HT-29 (cell line): ENCODE data around the gene CELSR3. TPM values are rescaled to one million over a fixed set of nuclear protein-coding genes. Genes with fewer than 3 reads are reported as not detected.

Source experiments
- DNase-seq: peaks from one replicate; pipeline ENCODE4 v3.0.0-alpha.2; 2015; ENCODE audit warnings: low spot score
- total RNA-seq: library from RNA; depleted of rRNA; stranded (reverse); fragments of >200 nt; shearing (Covaris generic); gene quantifications from 2 replicates; pipeline ENCODE4 v1.2.3, GENCODE V29; 2014

Gene CELSR3
- total RNA-seq, 1 experiment from 2014 or later, result 12.5 TPM

DNA sequence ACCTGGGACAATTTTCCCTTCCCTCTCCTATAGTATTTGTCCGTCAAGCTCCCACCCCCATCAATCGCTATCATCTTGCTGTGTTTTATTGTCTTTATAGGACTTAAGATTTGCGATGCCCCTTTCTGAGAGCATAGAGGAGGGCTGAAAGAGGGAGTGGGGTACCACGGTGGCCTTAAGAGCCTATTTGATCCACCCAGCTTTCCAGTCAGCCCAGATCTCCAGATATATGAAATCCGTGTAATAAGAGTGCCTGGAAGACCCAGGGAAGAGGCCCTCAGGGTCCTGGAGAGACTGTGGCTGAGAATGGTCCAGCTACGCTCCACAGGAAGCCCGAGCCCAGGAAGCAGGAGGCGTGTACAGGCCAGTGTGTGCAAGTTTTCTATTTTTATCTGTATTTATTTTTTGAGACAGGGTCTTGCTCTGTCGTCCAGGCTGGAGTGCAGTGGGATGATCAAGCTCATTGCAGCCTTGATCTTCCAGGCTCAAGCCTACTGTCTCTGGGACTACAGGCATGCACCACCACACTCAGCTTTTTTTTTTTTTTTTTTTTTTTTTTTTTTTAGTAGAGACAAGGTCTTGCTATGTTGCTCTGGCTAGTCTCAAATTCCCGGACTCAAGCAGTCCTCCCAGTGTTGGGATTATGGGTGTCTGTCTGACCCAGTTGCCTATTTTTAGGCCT lies 24.0 kb upstream of the CELSR3 start:
- DNase-seq, result no peak

DNA sequence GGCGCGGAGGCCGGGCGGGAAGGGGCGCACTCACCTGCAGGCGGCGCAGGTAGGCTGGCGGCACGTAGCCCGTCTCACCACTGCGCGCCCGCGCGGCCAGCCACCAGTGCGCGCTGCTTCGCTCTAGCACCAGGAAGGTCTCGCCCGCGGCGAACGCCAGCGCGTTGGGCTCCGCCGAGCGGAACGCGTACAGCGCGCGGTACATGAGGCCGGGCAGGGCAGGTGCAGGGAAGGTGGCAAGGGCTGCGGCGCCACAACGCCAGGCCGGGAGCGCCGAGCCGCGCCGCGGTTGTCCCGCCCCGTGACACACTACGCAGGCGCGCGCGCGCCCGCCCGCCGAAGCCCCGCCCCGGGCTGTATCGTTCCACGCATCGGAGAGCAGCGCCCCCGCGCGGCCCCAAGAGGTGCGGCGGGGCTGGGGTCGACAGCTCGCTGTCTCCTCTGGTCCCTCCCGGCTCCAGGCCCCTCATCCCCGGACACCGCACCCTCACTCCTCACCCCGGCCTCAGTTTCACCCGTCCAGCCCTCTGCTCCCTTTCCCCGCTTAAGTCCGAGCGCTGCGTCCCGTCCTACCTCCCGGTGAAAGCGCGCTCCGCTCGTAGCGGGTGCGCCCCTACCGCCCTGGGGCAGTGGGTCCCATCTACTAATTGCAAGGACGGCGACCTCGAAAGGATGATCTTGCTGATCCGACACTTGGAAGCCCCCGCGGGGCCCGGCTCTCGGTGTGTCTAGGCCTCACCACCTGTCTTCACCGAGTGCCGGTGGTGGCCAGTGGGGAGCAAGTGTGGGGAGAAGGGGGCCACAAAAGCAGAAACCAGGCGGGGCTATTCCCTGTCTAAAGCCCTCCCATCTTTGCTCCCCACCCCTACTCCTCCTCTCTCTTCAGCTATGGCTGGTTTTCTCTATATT lies 23.2 kb upstream of the CELSR3 start, which contains the start of gene NCKIPSD:
NCKIPSD (minus strand) TSS at position 313 of the 909 bp plus-strand sequence; CDS start at position 205, 108 bp downstream.
- peak; percentile 83 for DNase-seq

DNA sequence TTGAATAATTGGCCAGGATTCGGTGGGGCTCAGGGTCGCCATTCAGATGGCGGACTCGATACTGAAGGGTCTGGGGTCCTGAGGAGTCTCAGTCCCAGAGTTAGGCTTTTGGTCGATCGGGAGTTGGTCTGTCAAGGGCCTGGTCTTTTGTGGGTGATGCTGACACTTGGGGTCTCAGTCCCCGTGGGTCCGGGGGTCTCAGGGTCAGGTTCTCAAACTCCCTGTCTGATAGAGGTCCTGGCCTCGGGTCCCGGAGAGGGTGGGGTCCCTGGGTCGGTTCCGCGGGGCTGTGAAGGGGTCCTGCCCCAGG lies 22.6 kb upstream of the CELSR3 start:
- DNase-seq, result no peak

DNA sequence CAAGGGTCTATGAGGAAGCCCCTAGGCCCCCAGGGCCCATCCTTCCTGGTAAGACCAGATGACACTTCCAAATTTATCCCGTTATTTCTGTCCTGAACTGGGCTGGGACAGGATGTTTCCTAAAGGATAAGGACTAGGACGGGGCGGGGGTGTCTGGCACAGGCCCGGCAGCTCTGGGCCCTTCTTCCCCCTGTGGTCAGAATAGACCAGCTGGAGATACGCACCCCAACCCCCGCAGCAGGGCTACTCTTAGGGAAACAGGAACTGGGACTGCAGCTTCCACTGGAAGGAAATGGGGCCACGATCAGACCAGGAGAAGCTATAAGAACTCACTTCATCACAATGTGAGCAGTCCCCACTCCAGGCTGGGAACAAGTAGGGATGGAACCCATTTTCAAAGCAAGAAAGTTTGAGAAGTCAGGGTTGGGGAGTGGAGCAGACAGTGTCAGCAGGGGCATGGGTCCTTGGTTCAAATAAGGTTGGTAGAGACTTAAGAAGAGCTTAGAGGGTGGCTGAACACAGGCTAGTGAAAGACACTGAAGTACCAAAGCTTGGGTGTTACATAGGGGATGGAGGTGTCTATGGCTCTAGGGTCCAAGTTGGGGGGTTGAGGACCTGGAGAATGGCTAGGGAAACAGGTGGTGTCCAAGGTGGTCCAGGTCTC lies 21.9 kb upstream of the CELSR3 start:
- peak; percentile 13 for DNase-seq

DNA sequence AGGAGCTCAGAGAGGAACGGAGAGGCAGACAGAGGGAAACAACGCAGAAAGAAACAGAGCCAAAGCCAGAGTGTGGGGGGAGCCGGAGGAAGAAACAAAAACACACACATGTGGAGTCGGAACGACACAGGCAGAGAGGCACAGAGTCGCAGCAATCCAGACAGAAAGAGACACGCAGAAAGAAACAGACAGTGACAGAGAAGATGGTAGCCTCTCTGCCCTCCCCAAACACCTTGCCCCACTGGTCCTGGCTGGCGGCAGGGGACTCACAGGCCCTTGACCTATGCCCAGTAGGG lies 21.3 kb upstream of the CELSR3 start:
- no peak for DNase-seq

DNA sequence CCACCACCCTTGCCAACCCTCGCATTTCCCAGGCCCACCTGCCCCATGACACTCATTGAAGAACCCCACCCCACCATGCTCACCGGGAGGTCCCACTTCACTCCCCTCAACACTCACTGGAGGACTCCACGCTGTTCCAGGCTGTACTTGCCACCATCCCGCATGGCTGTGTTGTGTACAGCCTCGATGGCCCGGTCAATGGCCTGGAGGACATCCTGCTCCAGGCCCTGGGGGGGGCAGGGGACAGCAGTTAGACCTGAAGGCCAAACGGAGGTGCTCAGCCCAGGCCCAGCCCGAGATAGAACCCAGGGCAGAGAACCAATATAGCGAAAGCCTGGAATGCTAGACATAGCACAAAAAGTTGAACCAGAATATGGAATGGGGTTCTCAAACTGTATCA lies 20.1 kb upstream of the CELSR3 start:
- DNase-seq, result no peak

DNA sequence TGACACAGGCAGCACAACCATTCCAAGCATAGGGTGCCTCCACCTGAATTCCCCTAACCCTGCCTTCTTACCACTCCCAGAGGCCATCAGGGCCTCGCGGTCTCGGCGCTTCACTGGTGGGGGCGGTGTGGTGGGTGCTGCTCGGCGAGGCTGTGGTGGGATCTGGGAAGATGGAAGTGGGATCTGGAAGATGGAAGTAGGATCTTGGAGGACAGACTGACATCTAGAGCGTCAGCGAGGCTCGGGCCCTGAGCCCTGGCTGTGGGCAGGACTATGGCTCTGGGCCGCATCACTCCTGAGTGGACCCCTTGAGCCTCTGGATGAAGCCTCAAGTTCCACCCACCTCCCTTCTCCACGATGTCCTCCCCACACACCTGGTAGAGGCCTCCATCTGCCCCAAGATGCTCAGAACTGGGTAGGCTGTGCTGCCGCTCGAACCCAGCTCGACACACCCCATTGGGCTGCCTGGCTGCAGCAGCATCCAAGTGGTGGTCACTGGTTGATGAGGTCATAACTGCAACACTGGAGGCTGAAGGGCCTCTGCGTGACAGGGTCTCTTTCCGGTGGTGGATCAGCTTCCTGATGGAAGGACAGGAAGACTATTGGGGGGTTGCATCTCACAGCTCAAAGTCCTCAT lies 19.4 kb upstream of the CELSR3 start:
- DNase-seq, result no peak

DNA sequence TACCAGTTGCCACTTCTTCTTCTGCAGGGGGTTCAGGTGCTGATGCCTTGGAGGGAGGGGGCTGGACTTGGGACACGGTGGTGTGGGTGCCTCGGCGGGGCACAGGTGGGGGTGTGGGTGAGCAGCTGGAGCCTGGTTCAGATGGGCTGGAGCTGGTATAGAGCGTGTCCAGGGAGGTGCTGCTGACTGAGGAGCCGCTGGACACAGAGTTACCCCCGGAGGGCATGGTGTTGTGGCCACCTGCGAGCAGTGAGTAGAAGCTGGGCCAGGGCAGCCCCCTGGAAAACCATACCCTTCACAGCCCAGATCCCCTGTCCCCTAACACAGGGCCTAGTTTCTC lies 18.8 kb upstream of the CELSR3 start:
- no peak for DNase-seq

DNA sequence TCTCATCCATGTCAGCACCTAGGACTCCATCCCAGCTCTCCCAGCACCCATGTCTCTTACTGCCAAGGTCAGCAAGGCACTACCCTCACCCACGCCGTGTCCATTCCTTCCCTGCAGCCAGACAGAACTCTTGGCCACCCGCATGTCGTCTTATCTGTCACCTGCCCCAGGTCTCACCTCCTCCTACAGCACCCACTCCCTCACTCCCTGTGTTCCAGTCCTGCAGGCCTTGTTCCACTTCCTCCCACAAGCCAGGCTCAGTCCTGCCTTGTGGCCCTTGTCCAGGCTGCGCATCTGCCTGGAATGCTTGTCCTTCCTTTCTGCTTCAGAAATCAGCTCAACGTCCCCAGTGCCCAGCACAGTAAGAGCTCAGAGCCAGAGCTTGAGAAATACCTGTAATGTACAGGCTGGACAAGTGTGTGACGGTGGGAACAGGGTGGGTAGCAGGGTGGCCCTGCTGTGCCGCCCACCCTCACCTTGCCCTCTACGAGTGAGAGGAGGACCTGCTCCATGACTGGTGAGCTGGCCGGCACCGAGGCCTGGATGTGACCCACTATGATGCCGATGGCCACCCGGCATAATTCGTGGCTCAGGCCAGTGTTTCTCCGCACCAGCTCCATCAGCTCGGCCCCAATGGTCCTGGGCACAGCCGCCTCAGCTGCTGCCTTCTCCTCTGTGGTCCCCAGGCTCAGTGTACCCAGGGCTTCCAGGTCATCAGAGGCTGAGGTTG lies 18.3 kb upstream of the CELSR3 start:
- no peak for DNase-seq

DNA sequence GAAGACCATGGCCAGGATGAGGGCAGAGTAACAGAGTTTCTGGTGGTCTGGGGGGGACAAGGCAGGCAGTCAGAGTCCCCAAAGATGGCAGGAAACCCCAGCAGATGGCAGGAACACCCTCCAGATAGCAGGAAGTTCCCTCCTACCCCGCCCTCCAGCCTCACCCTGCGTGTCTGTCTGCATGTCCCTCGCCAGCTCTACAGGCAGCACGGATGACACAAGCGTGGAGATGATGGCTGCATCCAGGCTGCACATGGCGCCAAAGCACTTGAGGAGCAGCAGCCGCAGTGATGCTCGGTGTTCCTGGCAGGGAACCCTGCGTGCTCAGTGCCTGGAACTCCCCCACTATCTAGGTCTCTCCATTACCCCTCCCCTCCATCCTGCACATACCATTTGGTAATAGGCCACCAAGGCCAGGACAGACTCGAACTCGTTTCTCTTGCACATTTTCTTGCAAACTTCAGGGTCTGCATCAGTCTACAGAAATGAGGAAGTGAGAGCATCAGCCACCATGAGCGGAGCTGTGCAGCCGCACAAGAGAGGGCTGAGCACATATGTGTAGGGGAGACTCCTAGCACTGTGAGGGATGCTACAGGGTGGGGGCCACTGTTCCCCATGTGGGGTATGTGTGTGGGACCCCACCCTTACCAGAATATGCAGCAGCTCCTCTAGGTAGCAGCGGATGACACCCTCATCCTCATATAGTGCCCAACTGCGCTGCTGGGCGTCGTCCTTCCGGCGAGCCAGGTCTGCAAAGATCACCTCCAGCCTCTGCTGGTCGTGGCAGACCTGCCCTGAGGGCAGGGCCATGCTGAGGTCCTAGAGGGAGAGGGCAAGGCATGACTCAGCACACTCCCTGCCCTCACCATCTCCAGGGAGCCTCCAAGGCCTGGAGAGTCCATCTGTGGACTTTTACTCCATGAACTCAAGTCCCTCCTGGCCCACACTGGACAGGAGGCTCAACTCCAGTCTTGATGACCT lies 17.0 kb upstream of the CELSR3 start:
- DNase-seq, result no peak

DNA sequence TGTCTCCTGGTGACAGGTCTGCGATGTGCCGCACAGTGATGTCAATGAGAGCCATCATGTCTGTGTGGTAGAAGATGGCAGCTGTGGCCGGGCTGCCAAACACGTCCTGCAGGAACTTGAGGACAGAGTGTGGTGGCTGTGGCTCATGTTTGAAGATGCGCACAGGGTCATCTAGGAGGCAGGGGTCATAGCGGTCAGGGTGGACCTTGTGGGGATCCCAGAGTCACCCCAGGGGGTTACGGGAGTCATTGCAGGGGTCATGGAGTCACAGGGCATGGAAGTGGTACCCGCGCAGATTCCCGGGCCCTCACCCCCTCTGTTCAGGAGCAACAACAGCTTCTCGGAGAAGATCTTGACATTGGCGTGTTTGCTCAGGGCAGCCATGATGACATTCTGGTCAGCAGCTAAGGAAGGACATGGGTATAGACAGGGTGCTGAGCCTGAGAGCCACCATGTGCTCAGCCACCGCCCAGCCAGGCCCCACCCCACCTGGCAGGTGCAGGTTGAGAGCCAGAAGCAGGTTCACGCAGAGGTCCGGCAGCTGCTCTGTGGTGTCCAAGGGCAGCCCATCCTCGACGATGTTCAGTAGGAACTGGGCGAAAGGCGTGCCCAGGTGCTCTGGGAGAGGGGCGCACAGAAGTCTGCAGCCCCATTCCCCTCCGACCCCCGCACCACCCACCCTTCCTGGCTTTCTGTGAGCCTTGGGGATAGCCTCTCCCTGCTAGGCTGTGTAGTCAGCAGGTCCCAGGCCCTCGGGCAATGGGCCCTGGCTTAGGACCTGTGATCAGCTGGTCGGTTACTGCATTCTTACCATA lies 16.1 kb upstream of the CELSR3 start:
- DNase-seq, result no peak

DNA sequence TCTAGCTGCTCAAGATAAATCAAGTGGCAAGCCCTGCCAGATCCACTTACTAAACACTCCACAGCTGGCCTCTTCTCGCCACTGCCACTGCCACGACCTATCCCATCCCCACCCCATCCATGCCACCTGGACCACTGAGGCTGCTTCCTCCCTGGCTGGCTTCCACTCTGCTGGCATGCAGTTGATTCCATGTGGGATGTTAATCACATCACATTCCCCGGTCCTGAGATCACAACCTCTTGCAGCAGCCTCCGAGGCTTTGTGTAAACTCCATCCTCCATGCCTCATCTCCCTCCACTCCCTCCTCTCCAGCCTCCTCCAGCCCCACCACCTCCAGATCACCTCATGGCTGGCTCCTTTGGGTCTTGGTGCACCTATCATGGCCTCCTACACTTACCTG lies 15.4 kb upstream of the CELSR3 start:
- DNase-seq, result no peak

DNA sequence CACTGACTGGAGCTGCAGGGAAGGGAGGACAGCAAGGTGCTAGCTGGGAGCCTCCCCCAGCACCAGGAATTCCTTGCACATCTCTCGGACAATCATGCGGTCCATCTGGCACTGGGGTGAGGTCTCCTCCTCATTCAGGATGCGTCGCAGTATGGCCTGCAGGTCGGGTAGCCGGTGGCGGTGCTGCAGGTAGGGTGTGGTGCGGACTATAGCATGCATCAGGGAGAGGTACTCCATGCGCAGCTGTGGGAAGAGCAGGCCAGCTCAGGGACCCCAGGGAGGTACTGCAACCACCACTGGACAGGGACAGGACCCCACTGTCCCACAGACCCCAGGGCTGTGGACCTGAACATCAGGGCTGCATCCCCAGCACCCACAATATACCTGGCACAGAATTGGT lies 11.8 kb upstream of the CELSR3 start:
- no peak for DNase-seq

DNA sequence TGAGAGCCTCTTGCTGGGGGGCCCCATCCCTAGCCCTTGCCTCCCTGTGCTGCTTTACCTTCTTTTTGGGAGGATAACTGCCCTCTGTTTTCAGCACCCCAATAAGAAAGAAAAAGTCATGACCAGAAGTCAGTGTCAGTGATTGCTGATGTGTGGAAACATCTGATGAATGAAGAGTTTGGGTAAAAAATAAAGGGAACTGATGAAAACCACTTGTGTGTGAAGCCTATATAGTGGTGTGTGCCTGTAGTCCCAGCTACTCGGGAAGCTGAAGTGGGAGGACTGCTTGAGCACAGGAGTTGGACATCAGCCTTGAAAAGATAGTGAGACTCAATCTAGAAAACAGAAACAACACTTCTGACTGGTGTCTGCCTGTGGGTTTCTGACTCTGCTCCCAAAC lies 9.8 kb upstream of the CELSR3 start:
- DNase-seq, result no peak

DNA sequence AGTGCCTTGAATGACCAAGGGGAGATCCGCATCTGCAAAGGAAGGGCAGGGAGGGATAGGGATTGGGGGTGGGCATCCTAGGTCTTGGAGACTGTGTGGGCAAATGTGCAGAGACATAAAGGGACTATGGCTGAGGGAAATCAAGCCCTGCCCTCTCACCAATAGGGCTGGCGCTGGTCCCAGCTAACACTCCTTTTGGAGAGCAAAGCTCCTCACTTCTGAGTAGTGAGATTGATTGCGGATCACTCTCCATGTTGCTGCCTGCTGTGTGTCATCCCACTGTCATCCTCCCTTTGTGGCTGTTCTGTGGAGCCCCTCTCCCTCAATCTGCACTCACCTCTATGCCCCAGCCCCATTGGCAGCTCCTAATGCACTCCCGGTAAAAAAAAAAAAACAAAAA lies 2.2 kb upstream of the CELSR3 start:
- no peak for DNase-seq

DNA sequence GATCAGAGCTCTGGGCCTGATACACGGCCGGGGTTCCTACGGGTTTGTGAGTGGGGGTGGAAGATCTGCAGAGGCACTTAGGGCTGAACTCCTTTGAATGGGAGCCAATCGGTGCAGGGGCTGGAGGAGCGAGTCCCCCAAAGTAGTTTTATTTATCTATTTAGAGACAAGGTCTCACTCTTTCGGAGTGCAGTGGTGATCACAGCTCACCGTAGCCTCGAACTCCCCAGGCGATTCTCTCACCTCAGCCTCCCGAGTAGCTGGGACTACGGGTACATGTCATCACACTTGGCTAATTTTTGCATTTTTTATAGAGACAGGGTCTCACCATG lies 1.6 kb upstream of the CELSR3 start:
- DNase-seq, result no peak

DNA sequence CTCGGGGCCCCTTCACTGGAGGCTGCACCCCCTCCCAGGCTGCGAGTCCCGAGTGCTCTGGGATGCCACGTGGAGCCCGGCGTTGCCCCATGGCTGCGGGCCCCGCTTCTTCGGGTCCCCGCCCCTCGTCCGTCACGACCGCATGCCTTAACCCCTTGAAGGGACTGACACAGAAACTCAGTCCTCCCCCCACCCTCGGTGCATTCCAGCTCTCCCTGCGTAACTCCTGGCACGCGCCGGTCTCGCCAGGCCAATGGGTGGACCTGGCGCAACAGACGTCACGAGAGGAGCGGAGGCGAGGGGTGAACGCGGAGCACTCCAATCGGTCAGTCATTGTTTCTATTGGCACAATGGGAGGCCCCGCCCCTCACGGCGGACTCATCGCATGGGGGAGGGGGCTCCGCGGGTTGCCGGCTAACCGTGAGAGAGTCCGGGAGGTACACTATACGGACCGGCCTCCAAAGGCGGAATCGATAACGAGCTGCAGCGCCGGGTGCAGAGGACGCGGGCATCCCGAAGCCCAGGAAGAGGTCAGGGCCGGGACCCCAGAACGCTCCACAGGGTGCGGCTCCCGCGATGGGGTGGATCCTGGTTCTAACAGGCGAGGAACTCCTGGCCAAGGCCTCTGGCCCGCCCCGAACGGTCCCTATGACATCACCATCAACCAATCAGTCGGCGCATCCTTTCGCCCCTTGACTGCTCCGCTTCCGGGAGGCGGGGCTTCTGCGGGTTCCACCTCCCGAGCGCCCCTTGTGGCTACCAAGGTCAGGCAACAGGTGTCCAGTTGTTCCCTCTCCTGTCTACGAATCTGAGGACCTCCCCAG lies 1.0 kb upstream of the CELSR3 start:
- peak; percentile 97 for DNase-seq

DNA sequence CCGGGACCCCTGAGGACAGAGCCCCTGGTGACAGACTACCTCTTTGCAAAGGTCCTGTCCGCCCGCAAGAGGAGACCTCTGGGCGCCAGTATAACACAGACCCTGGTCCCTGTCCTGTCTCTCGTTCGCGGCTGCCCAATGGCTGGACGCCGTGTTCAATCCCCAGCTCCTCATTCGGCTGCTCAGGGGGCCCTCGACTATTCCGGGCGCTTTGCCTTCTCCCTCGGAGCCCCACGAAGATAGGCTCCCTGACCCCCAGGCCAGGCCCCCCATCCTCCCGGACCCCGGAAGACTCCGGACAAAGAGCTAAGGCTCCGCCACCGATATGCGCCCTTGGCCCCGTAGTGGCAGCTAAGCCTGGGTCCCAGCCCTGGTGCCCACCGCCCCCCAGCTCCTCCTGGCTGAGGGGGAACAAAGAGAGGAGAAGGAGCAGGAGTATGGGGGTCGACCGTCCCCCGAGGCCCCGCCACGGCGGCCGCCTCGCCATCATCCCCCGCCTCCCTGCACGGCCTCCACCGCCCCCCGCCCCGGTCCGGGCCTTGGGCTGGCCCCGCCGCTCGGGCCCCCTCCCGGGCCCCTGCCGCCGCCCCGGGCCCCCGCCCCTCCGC lies 437 bp downstream of the CELSR3 start:
- DNase-seq, result no peak
